Measurements from ENCODE around the gene NTMT1. TPM values are rescaled to one million over a fixed set of nuclear protein-coding genes. Genes with fewer than 3 reads are reported as not detected.

NTMT1 gene
- polyA plus RNA-seq, 2 of the 4 experiments (the other 2 are of a cell fraction), result 49.4 to 92.2 TPM

GRCh38 chr9:129677456-129677855, 51.5 kb downstream of the NTMT1 start (continued):
- TF ChIP-seq FOSL2 (IDR thresholded peaks at IDR 0.05) (no peak), FOSL2 (CRISPR knock-in tag; IDR thresholded peaks at IDR 0.05) (no peak), CBX8 (IDR thresholded peaks at IDR 0.05) (no peak), KDM5A (IDR thresholded peaks at IDR 0.05) (no peak), RCOR1 (IDR thresholded peaks at IDR 0.05; ENCODE audit: low read depth, low read length) (no peak), CEBPB (IDR thresholded peaks at IDR 0.05) (no peak), ESRRA (IDR thresholded peaks at IDR 0.05; ENCODE audit: borderline replicate concordance, low read length) (no peak)

GRCh38 chr9:129678844-129679243, 52.9 kb downstream of the NTMT1 start:
- Histone ChIP-seq H3K27ac (no peak overlapping the region), H3K9me3 (no peaks in the 10 kb centered on the region), H3K4me2 (no peak overlapping the region), H3K4me3 (no peak overlapping the region), H3K4me1 (no peaks in the 10 kb centered on the region)
- ATAC-seq (no peak), FAIRE-seq (no peak), DNase-seq (ENCODE audit: low read depth in 1 of 2, low spot score in 1 of 2) (no peak)
- 77% methylated on average over 9 of the region's 9 CpGs for WGBS (ENCODE audit: missing lambda C conversion rate)
- ChIA-PET POLR2A (interaction anchor here (1.0 kb wide), 1 partner anchor 18 kb away, joined by 3 read pairs; no protein-coding TSS in a partner anchor), CTCF (interaction anchor here (0.7 to 4.2 kb wide), 5 partner anchors 11 to 112 kb away, joined by 3 to 20 read pairs (median 3); partner anchors contain the start of gene ASB6)
- TF ChIP-seq POLR2AphosphoS2 (conservative IDR thresholded peaks at IDR 0.05; ENCODE audit: low read length) (no peak), SREBF2 (IDR thresholded peaks at IDR 0.05) (no peak), EHMT2 (IDR thresholded peaks at IDR 0.05; ENCODE audit: low read depth) (no peak), EHF (CRISPR knock-in tag; IDR thresholded peaks at IDR 0.05) (no peak)

GRCh38 chr9:129679537-129679936, 53.6 kb downstream of the NTMT1 start:
- no peak for ATAC-seq
- ChIA-PET POLR2A (interaction anchor here (1.0 kb wide), 1 partner anchor 17 kb away, joined by 3 read pairs; no protein-coding TSS in a partner anchor), CTCF (interaction anchor here (1.0 to 4.2 kb wide), 4 partner anchors 37 to 111 kb away, joined by 3 to 20 read pairs (median 4); partner anchors contain the start of gene ASB6)
- no peak overlapping the region for H3K4me3 ChIP-seq
- no peaks in the 10 kb centered on the region for H3K9me3 ChIP-seq
- DNase-seq (ENCODE audit: low read depth in 1 of 2, low spot score in 1 of 2), result no peak
- H3K4me2 ChIP-seq, result no peak overlapping the region
- WGBS (ENCODE audit: missing lambda C conversion rate), result 57% methylated on average over 8 of the region's 9 CpGs
- TF ChIP-seq ESRRA (IDR thresholded peaks at IDR 0.05; ENCODE audit: borderline replicate concordance, low read length) (no peak), HOXB5 (CRISPR knock-in tag; IDR thresholded peaks at IDR 0.05) (no peak), TP53 (CRISPR knock-in tag; IDR thresholded peaks at IDR 0.05) (no peak), SREBF2 (IDR thresholded peaks at IDR 0.05) (no peak), HOXB13 (CRISPR knock-in tag; IDR thresholded peaks at IDR 0.05; ENCODE audit: low read depth) (no peak), BCL3 (IDR thresholded peaks at IDR 0.05) (no peak), RAD21 (conservative IDR thresholded peaks at IDR 0.05 in 1 of 2, IDR thresholded peaks at IDR 0.05 in 1 of 2) (no peak), HOXA7 (CRISPR knock-in tag; IDR thresholded peaks at IDR 0.05) (no peak), CEBPB (IDR thresholded peaks at IDR 0.05) (no peak), EHMT2 (IDR thresholded peaks at IDR 0.05; ENCODE audit: low read depth) (no peak), RFX5 (IDR thresholded peaks at IDR 0.05) (no peak), ZC3H11A (IDR thresholded peaks at IDR 0.05) (no peak)
- no peak for FAIRE-seq
- no peak overlapping the region for H3K27ac ChIP-seq
- H3K4me1 ChIP-seq, result peaks cover 3% of the 10 kb centered on the region; the same call in 1 of the 3 replicates

GRCh38 chr9:129681924-129682323, 56.0 kb downstream of the NTMT1 start:
- Histone ChIP-seq H3K4me3 (no peak overlapping the region), H3K4me2 (no peak overlapping the region), H3K9me3 (no peaks in the 10 kb centered on the region), H3K27ac (no peak overlapping the region), H3K4me1 (peaks cover 27% of the 10 kb centered on the region)
- no peak for FAIRE-seq
- CTCF ChIA-PET, result interaction anchor here (0.8 to 1.8 kb wide), 5 partner anchors 16 to 108 kb away, joined by 3 to 9 read pairs (median 3); no protein-coding TSS in a partner anchor
- 80% methylated on average over 10 of the region's 11 CpGs for WGBS (ENCODE audit: missing lambda C conversion rate)
- DNase-seq (ENCODE audit: low read depth in 1 of 2, low spot score in 1 of 2), result no peak
- POLR2A ChIA-PET, result no interaction called here
- ATAC-seq, result no peak
- TF ChIP-seq ZSCAN20 (CRISPR knock-in tag; IDR thresholded peaks at IDR 0.05) (no peak), RFX5 (IDR thresholded peaks at IDR 0.05) (no peak), MAZ (IDR thresholded peaks at IDR 0.05; ENCODE audit: borderline replicate concordance, low read depth, low read length) (no peak), MAFK (IDR thresholded peaks at IDR 0.05; ENCODE audit: partially characterized antibody) (no peak), MAX (IDR thresholded peaks at IDR 0.05) (no peak), HEYL (CRISPR knock-in tag; IDR thresholded peaks at IDR 0.05) (no peak), CTCF (IDR thresholded peaks at IDR 0.05) (no peak)

Data from A549 (cell line).